GM18909 (cell line): ENCODE data around the gene ZNF423.

Experiments used
- ATAC-seq: cut with Tn5 transposase; IDR thresholded peaks from one replicate; pipeline ENCODE4 v1.9.1; 2021; ENCODE audit warnings: mild to moderate bottlenecking; ENCODE audit not compliant: unreplicated experiment, poor library complexity

Gene ZNF423

GRCh38 chr16:49491771-49492761 lies 363.8 kb downstream of the ZNF423 start:
- peak; percentile 56 for ATAC-seq

GRCh38 chr16:49491106-49491670 lies 364.7 kb downstream of the ZNF423 start:
- no peak for ATAC-seq

GRCh38 chr16:49490321-49490705 lies 365.6 kb downstream of the ZNF423 start:
- ATAC-seq, result no peak

GRCh38 chr16:49489686-49490320 lies 366.1 kb downstream of the ZNF423 start:
- no peak for ATAC-seq

- ATAC-seq, result no peak
These were observed 367.0 kb downstream of the ZNF423 start for GRCh38 chr16:49488740-49489525.

GRCh38 chr16:49488336-49488735 lies 367.6 kb downstream of the ZNF423 start:
- no peak for ATAC-seq

GRCh38 chr16:49487746-49488145 lies 368.2 kb downstream of the ZNF423 start:
- ATAC-seq, result no peak

GRCh38 chr16:49486400-49486799 lies 369.5 kb downstream of the ZNF423 start:
- ATAC-seq, result no peak

- ATAC-seq, result no peak
These were observed 370.2 kb downstream of the ZNF423 start for GRCh38 chr16:49485663-49486062.

- ATAC-seq, result no peak
These were observed 371.0 kb downstream of the ZNF423 start for GRCh38 chr16:49484936-49485335.

- ATAC-seq, result peak; percentile 77
These were observed 371.5 kb downstream of the ZNF423 start for GRCh38 chr16:49484451-49484849.

GRCh38 chr16:49483651-49484450 lies 372.1 kb downstream of the ZNF423 start:
- no peak for ATAC-seq

- no peak for ATAC-seq
These were observed 372.7 kb downstream of the ZNF423 start for GRCh38 chr16:49483251-49483650.

- ATAC-seq, result no peak
These were observed 373.2 kb downstream of the ZNF423 start for GRCh38 chr16:49482690-49483089.

GRCh38 chr16:49478616-49479015 lies 377.3 kb downstream of the ZNF423 start:
- ATAC-seq, result no peak

- ATAC-seq, result peak; percentile 53
These were observed 377.8 kb downstream of the ZNF423 start for GRCh38 chr16:49478107-49478506.

GRCh38 chr16:49477250-49477895 lies 378.5 kb downstream of the ZNF423 start:
- no peak for ATAC-seq

- no peak for ATAC-seq
These were observed 381.2 kb downstream of the ZNF423 start for GRCh38 chr16:49474741-49475140.

GRCh38 chr16:49473773-49474172 lies 382.1 kb downstream of the ZNF423 start:
- no peak for ATAC-seq
